Measurements from ENCODE around the gene MSI2.
A peak's percentile ranks its signal among the peaks of the same experiment; 100 is the strongest.

Gene MSI2

DNA sequence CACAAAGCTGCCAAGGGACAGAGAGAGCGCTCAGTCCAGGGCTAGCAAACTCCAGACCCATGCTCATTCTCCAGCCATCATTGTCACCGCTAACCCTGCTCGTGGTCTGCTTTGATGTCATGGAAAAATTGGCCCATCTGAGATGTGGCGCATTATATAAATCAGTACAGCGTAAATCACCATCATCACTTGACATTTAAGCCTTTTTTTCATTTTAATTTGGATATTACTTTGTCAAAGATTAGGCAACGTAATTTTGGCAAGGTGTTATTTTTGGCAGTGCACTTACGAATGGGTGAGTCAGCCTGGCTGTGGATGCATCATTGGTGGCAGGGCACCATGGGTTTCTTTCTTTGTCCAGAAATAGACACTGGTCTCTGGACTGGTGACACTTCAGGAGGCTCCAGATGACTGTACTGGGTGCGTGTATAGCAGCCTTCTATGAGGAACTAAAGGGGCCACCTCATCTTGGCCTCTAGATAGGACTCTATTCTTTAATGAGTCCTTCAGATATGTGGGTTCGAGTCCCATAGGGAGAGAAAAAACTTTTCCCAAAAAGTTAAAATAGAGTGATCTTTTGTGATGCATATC is 166.3 kb downstream of the MSI2 start:
- H3K4me3 ChIP-seq: no peak overlapping the region
- DNase-seq (ENCODE audit: low spot score in 2 of 2): no peak

DNA sequence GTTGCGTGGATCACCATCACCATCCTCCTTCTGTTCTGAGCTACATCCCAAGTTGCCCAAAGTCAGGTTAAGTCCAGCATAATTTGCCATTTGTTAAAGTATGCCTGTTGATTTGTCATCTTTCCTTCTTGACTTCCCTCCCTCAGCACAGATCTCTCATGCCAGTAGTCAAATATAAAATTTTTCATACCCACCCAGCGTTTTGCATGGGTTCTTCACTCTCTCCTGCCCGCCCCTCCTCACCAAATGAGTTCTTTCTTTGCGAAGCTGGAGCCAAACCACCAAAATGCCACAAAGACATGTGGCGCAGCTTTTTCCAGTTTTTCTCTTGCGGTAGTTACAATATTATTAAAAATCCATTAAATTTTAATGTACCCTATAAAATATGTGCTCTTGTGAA is 167.2 kb downstream of the MSI2 start:
- no peaks in the 10 kb centered on the region for H3K36me3 ChIP-seq (replicated peaks)
- H3K4me1 ChIP-seq: peaks cover 22% of the 10 kb centered on the region
- no peak for DNase-seq (ENCODE audit: low spot score in 2 of 2)
- in situ Hi-C loops (cut with MboI; ENCODE audit: low sequenced_read_pairs): no loop called here
- no peaks in the 10 kb centered on the region for H3K9me3 ChIP-seq
- H3K4me3 ChIP-seq: no peak overlapping the region
- no peaks in the 10 kb centered on the region for H3K27me3 ChIP-seq (ENCODE audit: low read depth)

More for the DNA sequence above, 166.3 kb downstream of the MSI2 start:
- H3K27me3 ChIP-seq (ENCODE audit: low read depth): no peaks in the 10 kb centered on the region
- H3K36me3 ChIP-seq (replicated peaks): no peaks in the 10 kb centered on the region
- peaks cover 29% of the 10 kb centered on the region for H3K4me1 ChIP-seq
- in situ Hi-C loops (cut with MboI; ENCODE audit: low sequenced_read_pairs): no loop called here
- no peaks in the 10 kb centered on the region for H3K9me3 ChIP-seq

DNA sequence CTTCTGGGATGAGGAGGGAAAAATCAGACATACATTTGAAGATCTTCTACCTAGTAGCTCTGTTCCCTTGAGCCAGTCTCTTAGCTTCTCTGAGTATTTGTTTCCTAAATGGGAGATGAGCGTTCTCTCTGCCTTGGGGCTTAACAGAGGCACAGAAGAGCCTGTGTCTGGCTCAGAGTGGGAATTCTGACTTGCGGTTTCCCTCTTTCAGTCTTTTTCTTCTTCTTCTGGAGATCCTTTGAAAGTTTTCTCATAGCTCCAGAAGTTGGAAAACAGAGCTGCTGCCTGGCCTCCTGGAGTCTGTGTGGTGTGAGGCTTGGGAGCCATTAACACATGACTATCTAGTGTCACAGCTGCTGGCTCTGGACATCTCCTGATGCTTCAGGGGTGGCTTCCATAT is 167.9 kb downstream of the MSI2 start:
- in situ Hi-C loops (cut with MboI; ENCODE audit: low sequenced_read_pairs): no loop called here
- Histone ChIP-seq H3K9me3 (no peaks in the 10 kb centered on the region), H3K36me3 (replicated peaks) (no peaks in the 10 kb centered on the region), H3K4me3 (no peak overlapping the region), H3K27me3 (ENCODE audit: low read depth) (no peaks in the 10 kb centered on the region), H3K4me1 (peaks cover 22% of the 10 kb centered on the region)
- no peak for DNase-seq (ENCODE audit: low spot score in 2 of 2)

DNA sequence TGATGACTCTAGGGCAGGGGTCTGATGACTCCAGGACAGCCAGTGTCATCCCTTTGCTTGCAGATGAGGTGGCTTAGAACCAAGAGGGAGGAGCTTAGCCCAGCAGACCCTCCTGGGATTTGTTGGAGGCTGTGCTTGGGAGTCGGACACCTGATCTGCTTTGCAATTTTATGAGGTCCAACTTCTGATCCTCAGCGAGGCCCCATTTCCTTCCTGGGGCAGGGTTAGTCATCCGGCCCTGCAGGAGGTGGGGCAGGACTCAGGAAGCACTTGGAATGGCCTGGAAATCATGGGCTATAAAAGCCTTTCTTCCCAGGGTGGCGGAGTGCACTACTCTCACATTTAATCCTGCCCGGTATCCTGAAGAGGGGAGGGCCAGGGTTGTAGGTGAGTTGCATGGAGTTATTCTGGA is 168.5 kb downstream of the MSI2 start:
- Histone ChIP-seq H3K36me3 (replicated peaks) (no peaks in the 10 kb centered on the region), H3K27me3 (ENCODE audit: low read depth) (no peaks in the 10 kb centered on the region), H3K4me1 (peaks cover 22% of the 10 kb centered on the region), H3K9me3 (no peaks in the 10 kb centered on the region), H3K4me3 (no peak overlapping the region)
- peak in 1 of 2 experiments; percentile 60 for DNase-seq (ENCODE audit: low spot score in 2 of 2)
- in situ Hi-C loops (cut with MboI; ENCODE audit: low sequenced_read_pairs): no loop called here

DNA sequence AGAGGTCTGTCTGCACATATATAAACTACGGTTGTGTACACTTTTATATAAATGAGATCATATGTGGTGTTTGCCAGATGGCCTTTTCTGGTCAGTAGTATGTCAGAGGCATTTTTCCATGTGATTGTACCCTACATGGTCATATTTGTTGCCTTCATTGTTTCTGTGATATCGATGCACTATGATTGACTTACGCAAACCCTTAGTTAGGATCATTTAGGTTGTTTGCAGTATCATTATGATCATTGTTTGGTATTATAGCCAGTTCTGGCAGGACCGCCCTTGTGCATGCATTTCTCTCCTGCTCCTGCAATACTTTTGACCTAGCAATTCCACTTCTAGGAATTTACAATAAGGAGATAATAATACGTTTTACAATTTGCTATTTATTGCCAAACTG is 169.1 kb downstream of the MSI2 start:
- Histone ChIP-seq H3K9me3 (no peaks in the 10 kb centered on the region), H3K4me3 (no peak overlapping the region), H3K36me3 (replicated peaks) (no peaks in the 10 kb centered on the region), H3K27me3 (ENCODE audit: low read depth) (no peaks in the 10 kb centered on the region), H3K4me1 (peaks cover 22% of the 10 kb centered on the region)
- DNase-seq (ENCODE audit: low spot score in 2 of 2): no peak
- in situ Hi-C loops (cut with MboI; ENCODE audit: low sequenced_read_pairs): no loop called here

DNA sequence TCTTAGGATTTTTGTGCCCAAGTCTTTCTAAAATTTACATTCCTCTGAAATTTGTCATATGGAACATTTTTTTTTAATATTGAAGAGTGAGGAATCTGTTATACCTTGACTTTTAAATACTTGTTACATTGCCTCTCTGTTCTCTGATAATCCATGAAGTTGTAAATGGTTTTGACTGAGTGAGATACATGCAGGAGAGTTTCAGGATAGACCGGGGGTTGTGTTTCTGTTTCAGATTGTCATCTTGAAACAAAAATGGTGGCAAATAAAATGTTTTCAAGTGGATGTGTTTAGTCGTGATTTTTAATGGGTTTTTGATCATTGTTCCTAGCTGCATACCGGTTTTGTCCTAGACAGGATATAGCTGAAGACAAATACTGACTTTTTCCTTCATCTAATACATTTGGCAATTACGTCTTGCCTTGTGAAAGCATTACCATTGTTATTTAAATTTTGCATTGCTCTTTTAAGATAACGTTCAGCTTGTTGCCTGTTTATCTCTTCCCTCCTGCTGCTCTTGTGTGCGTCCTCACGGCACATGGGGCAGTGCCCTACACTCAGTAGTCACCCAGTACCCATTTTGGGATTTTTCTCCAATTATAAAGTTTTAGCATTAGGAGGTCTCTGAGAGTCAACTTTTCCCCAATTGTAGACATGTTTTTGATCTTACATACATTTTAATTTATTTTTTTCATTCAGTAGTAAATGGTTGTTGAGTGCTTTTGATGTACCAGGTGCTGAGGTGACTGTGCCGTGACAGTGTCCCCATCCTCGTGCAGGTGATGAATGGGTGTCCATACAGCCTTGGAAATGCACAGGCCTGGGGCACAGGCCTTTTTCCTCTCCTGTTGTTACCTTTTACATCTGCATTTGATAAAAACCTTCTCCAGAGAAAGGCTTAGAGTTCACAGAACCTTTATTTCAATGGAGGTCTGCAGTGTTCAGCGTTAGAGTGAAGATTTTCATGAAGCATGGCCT is 169.9 kb downstream of the MSI2 start:
- Histone ChIP-seq H3K36me3 (replicated peaks) (no peaks in the 10 kb centered on the region), H3K4me3 (no peak overlapping the region), H3K9me3 (no peaks in the 10 kb centered on the region), H3K4me1 (peaks cover 22% of the 10 kb centered on the region), H3K27me3 (ENCODE audit: low read depth) (no peaks in the 10 kb centered on the region)
- peak in 1 of 2 experiments; percentile 64 for DNase-seq (ENCODE audit: low spot score in 2 of 2)
- in situ Hi-C loops (cut with MboI; ENCODE audit: low sequenced_read_pairs): no loop called here

DNA sequence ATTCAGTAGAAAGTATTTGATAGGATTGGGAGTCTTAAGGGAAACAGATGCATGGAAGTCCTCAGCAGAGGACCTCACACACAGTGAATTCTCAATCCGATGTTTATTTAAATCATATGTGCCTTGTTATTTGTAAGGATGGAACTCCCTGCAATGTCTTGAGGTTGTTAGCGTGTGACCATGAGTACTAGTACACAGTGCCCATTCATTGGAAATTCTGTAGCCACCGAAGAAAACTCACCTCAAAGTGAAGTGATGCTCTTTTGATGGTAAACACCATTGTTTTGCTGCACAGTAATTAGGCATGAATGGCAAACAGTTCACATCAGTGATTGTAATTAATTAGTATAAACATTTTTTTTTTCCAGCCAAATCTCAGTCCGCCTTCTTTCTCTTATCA is 173.6 kb downstream of the MSI2 start:
- no peak for DNase-seq (ENCODE audit: low spot score in 2 of 2)
- no peaks in the 10 kb centered on the region for H3K36me3 ChIP-seq (replicated peaks)
- in situ Hi-C loops (cut with MboI; ENCODE audit: low sequenced_read_pairs): no loop called here
- no peak overlapping the region for H3K4me3 ChIP-seq
- no peaks in the 10 kb centered on the region for H3K9me3 ChIP-seq
- no peaks in the 10 kb centered on the region for H3K27me3 ChIP-seq (ENCODE audit: low read depth)
- peaks cover 16% of the 10 kb centered on the region for H3K4me1 ChIP-seq

DNA sequence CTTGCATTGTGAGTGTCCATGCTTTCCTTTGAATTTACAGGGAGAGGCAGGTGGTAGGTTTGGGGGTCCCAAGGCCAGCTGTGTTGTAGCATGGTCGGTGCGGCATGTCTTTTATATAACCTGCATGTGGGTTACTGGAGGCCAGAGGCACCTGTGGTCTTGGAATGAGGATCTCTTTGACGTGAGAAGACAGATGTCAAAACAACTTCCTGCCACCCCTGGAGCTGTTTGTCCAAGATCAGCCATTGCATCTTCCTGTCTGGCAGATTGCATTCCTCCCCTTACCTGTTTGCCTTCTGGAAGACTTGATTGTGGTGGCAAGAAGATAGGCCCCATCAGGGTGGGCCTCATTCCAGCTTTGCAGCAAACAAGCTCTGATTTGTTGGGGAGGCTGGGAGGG is 175.1 kb downstream of the MSI2 start:
- in situ Hi-C loops (cut with MboI; ENCODE audit: low sequenced_read_pairs): no loop called here
- no peak for DNase-seq (ENCODE audit: low spot score in 2 of 2)
- Histone ChIP-seq H3K36me3 (replicated peaks) (no peaks in the 10 kb centered on the region), H3K9me3 (no peaks in the 10 kb centered on the region), H3K4me1 (peaks cover 2% of the 10 kb centered on the region), H3K27me3 (ENCODE audit: low read depth) (no peaks in the 10 kb centered on the region), H3K4me3 (no peak overlapping the region)

DNA sequence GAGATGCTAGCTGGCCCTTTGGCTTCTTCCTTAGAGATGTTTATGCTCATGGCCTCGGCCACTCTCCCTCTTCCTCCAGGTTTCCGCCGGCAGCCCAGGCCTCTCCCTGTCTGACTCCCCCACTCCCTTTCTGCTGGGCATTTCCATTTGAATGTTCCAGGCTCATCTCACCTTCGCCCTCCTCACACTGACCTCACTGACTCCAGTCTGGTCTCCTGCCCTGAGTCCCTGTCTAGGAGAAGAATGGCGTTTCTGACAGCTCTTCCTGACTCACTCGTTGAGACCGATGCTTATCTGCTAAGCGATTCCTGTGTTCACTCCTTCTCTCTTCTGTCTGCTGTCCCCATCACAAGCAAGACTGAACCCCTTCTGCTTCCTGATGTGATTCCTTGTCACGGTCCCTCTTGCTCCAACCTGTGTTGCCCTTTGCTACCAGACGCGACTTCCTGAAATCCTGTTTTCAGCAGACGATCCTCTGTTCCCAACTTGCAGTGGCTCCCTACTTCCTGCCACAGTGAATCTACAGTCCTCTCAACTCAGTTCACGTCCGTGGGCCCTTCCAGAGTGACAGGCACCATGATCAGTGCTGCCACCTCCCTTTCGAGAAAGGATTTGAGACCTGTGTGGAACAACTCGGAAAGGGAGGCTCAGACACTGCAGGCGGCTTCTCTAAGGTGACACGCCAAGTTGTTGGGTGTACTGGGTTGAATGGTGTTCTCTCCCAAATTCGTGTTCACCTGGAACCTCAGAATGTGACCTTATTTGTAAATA is 176.4 kb downstream of the MSI2 start:
- no peak for DNase-seq (ENCODE audit: low spot score in 2 of 2)
- Histone ChIP-seq H3K4me3 (no peak overlapping the region), H3K36me3 (replicated peaks) (no peaks in the 10 kb centered on the region), H3K9me3 (no peaks in the 10 kb centered on the region), H3K4me1 (no peaks in the 10 kb centered on the region), H3K27me3 (ENCODE audit: low read depth) (no peaks in the 10 kb centered on the region)
- in situ Hi-C loops (cut with MboI; ENCODE audit: low sequenced_read_pairs): no loop called here

DNA sequence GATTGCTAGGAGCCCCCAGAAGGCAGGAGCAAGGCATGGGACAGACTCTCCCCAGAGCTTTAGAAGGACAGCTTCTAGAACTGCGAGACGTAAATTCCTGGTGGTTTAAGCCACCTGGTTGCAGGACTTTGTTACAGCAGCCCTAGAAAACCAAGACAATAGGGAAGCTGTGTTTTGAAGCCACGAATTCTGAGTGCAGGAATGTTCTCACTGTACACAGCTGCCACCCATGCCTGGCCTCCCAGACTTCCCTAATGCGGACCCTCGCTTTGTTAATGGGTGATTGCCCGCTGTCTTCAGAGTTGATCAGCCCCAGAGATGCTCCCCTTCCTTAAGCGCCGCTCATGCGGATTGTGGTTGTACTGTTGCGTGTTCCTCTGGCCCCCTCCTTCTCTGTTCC is 177.1 kb downstream of the MSI2 start:
- no peak overlapping the region for H3K4me3 ChIP-seq
- no peaks in the 10 kb centered on the region for H3K9me3 ChIP-seq
- DNase-seq (ENCODE audit: low spot score in 2 of 2): no peak
- in situ Hi-C loops (cut with MboI; ENCODE audit: low sequenced_read_pairs): no loop called here
- H3K36me3 ChIP-seq (replicated peaks): no peaks in the 10 kb centered on the region
- no peaks in the 10 kb centered on the region for H3K4me1 ChIP-seq
- H3K27me3 ChIP-seq (ENCODE audit: low read depth): no peaks in the 10 kb centered on the region

DNA sequence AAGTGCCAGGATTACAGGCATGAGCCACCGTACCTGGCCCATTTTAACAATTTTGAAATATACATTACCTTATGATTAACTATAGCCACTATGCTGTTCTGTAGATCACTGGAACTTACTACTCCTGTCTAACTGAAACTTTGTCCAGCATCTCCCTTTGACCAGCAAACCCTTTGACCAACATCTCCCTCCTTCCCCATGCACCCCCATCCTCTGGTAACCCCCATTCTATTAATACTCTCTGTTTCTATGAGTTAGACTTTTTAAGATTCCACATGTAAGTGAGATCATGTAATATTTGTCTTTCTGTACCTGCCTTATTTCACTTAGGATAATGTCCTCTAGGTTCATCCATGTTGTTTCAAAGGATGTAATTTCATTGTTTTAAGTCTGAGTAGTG is 178.0 kb downstream of the MSI2 start:
- DNase-seq (ENCODE audit: low spot score in 2 of 2): no peak
- H3K36me3 ChIP-seq (replicated peaks): no peaks in the 10 kb centered on the region
- no peak overlapping the region for H3K4me3 ChIP-seq
- H3K4me1 ChIP-seq: no peaks in the 10 kb centered on the region
- H3K27me3 ChIP-seq (ENCODE audit: low read depth): no peaks in the 10 kb centered on the region
- in situ Hi-C loops (cut with MboI; ENCODE audit: low sequenced_read_pairs): no loop called here
- H3K9me3 ChIP-seq: no peaks in the 10 kb centered on the region

DNA sequence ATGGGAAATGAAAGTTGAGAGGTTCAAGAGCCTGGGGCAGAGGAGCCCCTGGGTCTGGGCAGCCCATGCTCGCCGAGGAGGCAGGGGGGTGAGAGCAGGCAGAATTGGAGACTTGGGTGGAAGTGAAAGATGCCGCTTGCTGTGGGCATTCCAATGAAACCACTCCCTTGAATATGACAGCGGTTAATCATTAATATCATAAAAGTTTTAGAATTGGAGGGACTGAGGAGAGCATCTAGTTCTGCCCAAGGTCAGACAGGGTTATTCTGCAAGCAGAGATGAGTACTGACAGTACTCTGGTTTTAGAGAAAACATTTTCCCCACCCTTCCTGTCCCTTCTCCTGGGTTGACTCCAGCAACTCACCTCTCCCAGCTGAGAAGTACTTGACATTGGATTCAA is 180.2 kb downstream of the MSI2 start:
- no peaks in the 10 kb centered on the region for H3K36me3 ChIP-seq (replicated peaks)
- no peaks in the 10 kb centered on the region for H3K9me3 ChIP-seq
- no peaks in the 10 kb centered on the region for H3K27me3 ChIP-seq (ENCODE audit: low read depth)
- H3K4me3 ChIP-seq: no peak overlapping the region
- peaks cover 17% of the 10 kb centered on the region for H3K4me1 ChIP-seq
- in situ Hi-C loops (cut with MboI; ENCODE audit: low sequenced_read_pairs): no loop called here
- DNase-seq (ENCODE audit: low spot score in 2 of 2): no peak

DNA sequence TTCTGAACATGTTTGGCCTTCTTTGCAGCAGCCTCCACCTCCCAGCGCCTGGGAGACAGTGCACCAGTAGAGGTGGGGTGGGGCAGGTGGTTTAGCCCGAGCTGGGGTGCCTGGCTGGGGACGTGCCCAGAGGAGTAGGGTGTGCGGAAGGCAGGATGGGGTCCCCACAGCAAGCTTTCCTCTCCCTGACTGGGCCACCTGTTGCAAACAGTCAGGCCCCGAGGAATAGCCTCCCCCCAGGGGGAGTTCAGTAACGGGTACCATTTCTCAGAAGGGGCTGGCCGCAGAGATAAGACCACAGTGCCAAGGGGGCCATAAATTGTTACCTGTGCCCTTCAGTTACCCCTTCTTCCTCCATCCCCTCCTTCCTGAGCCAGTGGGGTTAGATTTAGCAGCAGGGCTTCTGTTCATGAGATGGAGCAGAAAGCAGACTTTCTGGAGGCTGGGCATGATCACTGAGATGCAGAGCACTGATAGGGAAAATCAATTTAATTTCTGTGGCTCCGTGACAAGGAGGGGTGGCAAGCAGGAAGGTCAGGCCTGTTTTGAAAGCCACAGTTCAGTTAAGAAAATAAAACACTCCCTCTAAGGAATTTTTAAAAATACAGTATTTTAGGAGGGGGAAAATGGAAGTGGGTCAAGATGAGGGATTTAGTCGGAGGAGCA is 181.9 kb downstream of the MSI2 start:
- no peak overlapping the region for H3K4me3 ChIP-seq
- H3K4me1 ChIP-seq: peaks cover 17% of the 10 kb centered on the region
- DNase-seq (ENCODE audit: low spot score in 2 of 2): no peak

More for the DNA sequence above, 181.9 kb downstream of the MSI2 start:
- H3K9me3 ChIP-seq: no peaks in the 10 kb centered on the region
- in situ Hi-C loops (cut with MboI; ENCODE audit: low sequenced_read_pairs): no loop called here
- H3K27me3 ChIP-seq (ENCODE audit: low read depth): no peaks in the 10 kb centered on the region
- no peaks in the 10 kb centered on the region for H3K36me3 ChIP-seq (replicated peaks)
